HCT116 (cell line): ENCODE results near the gene ZNF423. TPM values are rescaled to one million over a fixed set of nuclear protein-coding genes. Genes with fewer than 3 reads are reported as not detected.
A peak's percentile ranks its signal among the peaks of the same experiment; 100 is the strongest.

ENCODE experiments used
- ATAC-seq: fragments of 200-7000 bp; cut with Tn5 transposase; 2 replicates; pipeline ENCODE4 v1.9.1; 2020; ENCODE audit warnings: mild to moderate bottlenecking, moderate library complexity
- BruUV-seq: library from RNA; stranded (reverse); fragments of 400-500 nt; replicated peaks from 2 replicates; lab custom pipeline; 2021; lab: Mats Ljungman, UMichigan
- CTCF ChIA-PET: fragments of 300-600 bp; sonication (Branson Sonifier 250); formaldehyde crosslinking; loops from one replicate; lab custom pipeline; 2021; ENCODE audit warnings: antibody characterized with exemption; lab: Charles Lee
- POLR2A ChIA-PET: fragments of 300-600, 350-600 bp; sonication (Branson Sonifier 250); formaldehyde crosslinking; loops from one replicate; lab custom pipeline; 2021; ENCODE audit warnings: antibody characterized with exemption; lab: Charles Lee
- RAD21 ChIA-PET, 2 experiments: fragments of 300-600 bp; sonication (Branson Sonifier 250); formaldehyde crosslinking; loops; one replicate each; lab custom pipeline; 2023; ENCODE audit warnings: low total read pairs in 2 of 2; ENCODE audit not compliant: uncharacterized antibody in 2 of 2, unreplicated experiment in 2 of 2, low non-redundant PET in 1 of 2; lab: Charles Lee
- DNase-seq: peaks from one replicate; pipeline ENCODE4 v3.0.0-alpha.2; 2010; ENCODE audit warnings: low read depth, low spot score
- H2AFZ ChIP-seq: fragments of 200-600 bp; shearing (Covaris generic), sonication (generic); 2 replicates; pipeline ENCODE4 v1.6.1; 2017; ENCODE audit warnings: low read depth, mixed run types, mixed read lengths, antibody characterized with exemption, low read length; ENCODE audit not compliant: poor library complexity, severe bottlenecking
- H3K27ac ChIP-seq: 2 replicates; pipeline ENCODE4 v1.5.1; 2012; ENCODE audit warnings: low read depth, low read length
- H3K27me3 ChIP-seq: fragments of 200-600 bp; sonication (generic); 2 replicates; pipeline ENCODE4 v1.6.1; 2016; ENCODE audit warnings: mixed run types, low read length, mixed read lengths; ENCODE audit not compliant: insufficient read depth
- H3K36me3 ChIP-seq, 2 experiments: fragments of 200-500 bp in 1 of 2; fragments of 200-600 bp in 1 of 2; sonication (Bioruptor generic) in 1 of 2; sonication (generic) in 1 of 2; 2 replicates each; pipeline versions ENCODE4 v1.5.1 to v1.6.1; 2014 to 2016; ENCODE audit warnings: low read length in 2 of 2, inconsistent platforms in 1 of 2, mixed read lengths in 1 of 2, mixed run types in 1 of 2; ENCODE audit not compliant: insufficient read depth in 2 of 2, control insufficient read depth in 1 of 2
- H3K4me1 ChIP-seq, 2 experiments: fragments of 200-600 bp in 1 of 2; sonication (generic) in 1 of 2; 2 replicates each; pipeline versions ENCODE4 v1.5.1 to v1.6.1; 2012 to 2017; ENCODE audit warnings: low read length in 2 of 2, inconsistent platforms in 1 of 2, mild to moderate bottlenecking in 1 of 2, mixed read lengths in 1 of 2, mixed run types in 1 of 2, moderate library complexity in 1 of 2; ENCODE audit not compliant: insufficient read depth in 2 of 2, control insufficient read depth in 1 of 2
- H3K4me2 ChIP-seq: fragments of 200-600 bp; sonication (generic); 2 replicates; pipeline ENCODE4 v1.6.1; 2017; ENCODE audit warnings: mixed run types, low read length, mixed read lengths
- H3K4me3 ChIP-seq, 2 experiments: fragments of 200-600 bp in 1 of 2; sonication (generic) in 1 of 2; replicated peaks in 1 of 2; 2 replicates each; pipeline ENCODE4 v1.5.1; 2011 to 2016; ENCODE audit warnings: low read length in 2 of 2, control low read depth in 1 of 2, low read depth in 1 of 2, mild to moderate bottlenecking in 1 of 2, mixed read lengths in 1 of 2, mixed run types in 1 of 2
- H3K79me2 ChIP-seq: fragments of 200-600 bp; sonication (generic); 2 replicates; pipeline ENCODE4 v1.6.1; 2017; ENCODE audit warnings: mild to moderate bottlenecking, mixed run types, low read length, moderate library complexity, mixed read lengths; ENCODE audit not compliant: insufficient read depth
- H3K9ac ChIP-seq: fragments of 200-600 bp; sonication (generic); 2 replicates; pipeline ENCODE4 v1.6.1; 2016; ENCODE audit warnings: low read length, mixed read lengths
- H3K9me2 ChIP-seq: fragments of 200-600 bp; sonication (generic), shearing (Covaris generic); 2 replicates; pipeline ENCODE4 v1.6.1; 2017; ENCODE audit warnings: mixed run types, mild to moderate bottlenecking, moderate library complexity; ENCODE audit not compliant: insufficient read depth
- H3K9me3 ChIP-seq, 2 experiments: fragments of 200-500 bp in 1 of 2; fragments of 200-600 bp in 1 of 2; sonication (Bioruptor generic) in 1 of 2; sonication (generic) in 1 of 2; 2 replicates each; pipeline ENCODE4 v1.6.1; 2014 to 2017; ENCODE audit warnings: low read length in 2 of 2, mixed read lengths in 2 of 2, inconsistent platforms in 1 of 2, low read depth in 1 of 2, mild to moderate bottlenecking in 1 of 2, mixed run types in 1 of 2, moderate library complexity in 1 of 2; ENCODE audit not compliant: control insufficient read depth in 1 of 2, insufficient read depth in 1 of 2
- H4K20me1 ChIP-seq: fragments of 200-600 bp; sonication (generic), shearing (Covaris generic); 2 replicates; pipeline ENCODE4 v1.6.1; 2017; ENCODE audit warnings: mixed run types, mild to moderate bottlenecking, moderate library complexity; ENCODE audit not compliant: insufficient read depth
- ATF3 ChIP-seq: IDR thresholded peaks from 2 replicates; pipeline ENCODE4 v1.6.1; 2012
- CBX3 ChIP-seq: IDR thresholded peaks from 2 replicates; pipeline ENCODE4 v1.6.1; 2012; ENCODE audit warnings: low read depth
- CTCF ChIP-seq, 3 experiments: fragments of 200-600 bp in 1 of 3; sonication (generic) in 1 of 3; IDR thresholded peaks in 2 of 3; conservative IDR thresholded peaks in 1 of 3; 2 replicates each; pipeline ENCODE4 v1.5.1; 2012 to 2017; ENCODE audit warnings: low read depth in 2 of 3, low read length in 2 of 3, antibody characterized with exemption in 1 of 3, borderline replicate concordance in 1 of 3, control low read depth in 1 of 3, mild to moderate bottlenecking in 1 of 3, mixed read lengths in 1 of 3, mixed run types in 1 of 3, moderate library complexity in 1 of 3; ENCODE audit not compliant: insufficient read depth in 1 of 3
- ELF1 ChIP-seq: IDR thresholded peaks from 2 replicates; pipeline ENCODE4 v1.6.1; 2012; ENCODE audit warnings: low read depth, borderline replicate concordance
- EZH2phosphoT487 ChIP-seq: fragments of 200-600 bp; IDR thresholded peaks from 2 replicates; pipeline ENCODE4 v1.6.1; 2018; ENCODE audit warnings: antibody characterized with exemption, borderline replicate concordance
- FOSL1 ChIP-seq: IDR thresholded peaks from 2 replicates; pipeline ENCODE4 v1.6.1; 2012; ENCODE audit warnings: low read depth
- JUND ChIP-seq: IDR thresholded peaks from 2 replicates; pipeline ENCODE4 v1.6.1; 2012
- MAX ChIP-seq: IDR thresholded peaks from 2 replicates; pipeline ENCODE4 v1.6.1; 2012
- POLR2A ChIP-seq: IDR thresholded peaks from 2 replicates; pipeline ENCODE4 v1.7.0; 2011; ENCODE audit warnings: borderline replicate concordance; ENCODE audit not compliant: insufficient read depth, insufficient read length; ENCODE audit errors: extremely low read depth
- POLR2AphosphoS5 ChIP-seq: IDR thresholded peaks from 2 replicates; pipeline ENCODE4 v1.6.1; 2011; ENCODE audit warnings: mild to moderate bottlenecking, low read depth, low read length, moderate library complexity
- RAD21 ChIP-seq: IDR thresholded peaks from 2 replicates; pipeline ENCODE4 v1.6.1; 2012; ENCODE audit warnings: low read depth, mild to moderate bottlenecking
- REST ChIP-seq: IDR thresholded peaks from 2 replicates; pipeline ENCODE4 v1.6.1; 2012; ENCODE audit warnings: low read depth
- SIN3A ChIP-seq: IDR thresholded peaks from 2 replicates; pipeline ENCODE4 v1.6.1; 2012; ENCODE audit warnings: low read depth
- SP1 ChIP-seq: IDR thresholded peaks from 2 replicates; pipeline ENCODE4 v1.6.1; 2012; ENCODE audit warnings: low read depth
- SRF ChIP-seq: IDR thresholded peaks from 2 replicates; pipeline ENCODE4 v1.6.1; 2012; ENCODE audit warnings: low read depth
- TCF7L2 ChIP-seq: IDR thresholded peaks from 2 replicates; pipeline ENCODE4 v1.7.0; 2011; ENCODE audit warnings: borderline replicate concordance, inconsistent platforms; ENCODE audit not compliant: insufficient read depth, insufficient read length; ENCODE audit errors: extremely low read depth
- YY1 ChIP-seq: IDR thresholded peaks from 2 replicates; pipeline ENCODE4 v1.6.1; 2011; ENCODE audit warnings: low read length, low read depth, moderate library complexity, mild to moderate bottlenecking; ENCODE audit not compliant: insufficient replicate concordance; ENCODE audit errors: extremely low read depth
- ZBTB33 ChIP-seq: IDR thresholded peaks from 2 replicates; pipeline ENCODE4 v1.6.1; 2011; ENCODE audit warnings: mild to moderate bottlenecking, low read length, moderate library complexity; ENCODE audit not compliant: insufficient replicate concordance; ENCODE audit errors: extremely low read depth
- intact Hi-C: fragments of 100-400 bp; cut with micrococcal nuclease; formaldehyde crosslinking; loops from 2 replicates; pipeline ENCODE4 v1.10.0; 2022
- total RNA-seq: library from RNA; stranded (reverse); gene quantifications from one replicate; pipeline ENCODE4 v1.2.1, GENCODE V29; 2021; ENCODE audit not compliant: unreplicated experiment

ZNF423 gene
- total RNA-seq, 1 experiment from 2014 or later = 0.22 TPM

- Histone ChIP-seq H3K4me3 (no peak overlapping the region), H2AFZ (no peak overlapping the region), H4K20me1 (no peaks in the 10 kb centered on the region), H3K9me2 (no peaks in the 10 kb centered on the region), H3K27me3 (peaks cover 22% of the 10 kb centered on the region; the same call in 1 of the 2 replicates), H3K27ac (no peak overlapping the region), H3K79me2 (no peaks in the 10 kb centered on the region), H3K36me3 (no peaks in the 10 kb centered on the region), H3K4me1 (no peaks in the 10 kb centered on the region), H3K4me2 (no peak overlapping the region), H3K9ac (no peak overlapping the region), H3K9me3 (no peaks in the 10 kb centered on the region)
- intact Hi-C loops = loop anchor here (1.0 kb wide), 1 partner anchor 185 kb away; no protein-coding TSS in a partner anchor
- TF ChIP-seq SRF (no peak), POLR2AphosphoS5 (no peak), CTCF (IDR thresholded peaks at IDR 0.05 in 2 of 3, conservative IDR thresholded peaks at IDR 0.05 in 1 of 3; ENCODE audit: borderline replicate concordance in 1 of 3, insufficient read depth in 1 of 3, low read depth in 2 of 3, low read length in 2 of 3) (no peak), SP1 (no peak), CBX3 (no peak), REST (no peak), RAD21 (no peak), ZBTB33 (no peak), EZH2phosphoT487 (no peak), YY1 (no peak), ELF1 (no peak), MAX (no peak), POLR2A (no peak), ATF3 (no peak), TCF7L2 (no peak), SIN3A (no peak), JUND (no peak), FOSL1 (no peak)
- ChIA-PET RAD21 (interaction anchor here in 1 of 2 experiments (1.1 to 1.2 kb wide), 2 partner anchors 101 to 185 kb away, joined by 3 read pairs; no protein-coding TSS in a partner anchor), CTCF (interaction anchor here (1.1 to 3.1 kb wide), 9 partner anchors 9 to 209 kb away, joined by 3 to 20 read pairs (median 4); no protein-coding TSS in a partner anchor), POLR2A (no interaction called here)
- BruUV-seq = no TSS peak
- DNase-seq (no peak), ATAC-seq (peak; percentile 35; the same call in 1 of the 2 replicates)
Measured at GRCh38 chr16:49593424-49594040, 262.4 kb downstream of the ZNF423 start.
